ENCODE measurements around the gene NFYB.

NFYB gene

DNA sequence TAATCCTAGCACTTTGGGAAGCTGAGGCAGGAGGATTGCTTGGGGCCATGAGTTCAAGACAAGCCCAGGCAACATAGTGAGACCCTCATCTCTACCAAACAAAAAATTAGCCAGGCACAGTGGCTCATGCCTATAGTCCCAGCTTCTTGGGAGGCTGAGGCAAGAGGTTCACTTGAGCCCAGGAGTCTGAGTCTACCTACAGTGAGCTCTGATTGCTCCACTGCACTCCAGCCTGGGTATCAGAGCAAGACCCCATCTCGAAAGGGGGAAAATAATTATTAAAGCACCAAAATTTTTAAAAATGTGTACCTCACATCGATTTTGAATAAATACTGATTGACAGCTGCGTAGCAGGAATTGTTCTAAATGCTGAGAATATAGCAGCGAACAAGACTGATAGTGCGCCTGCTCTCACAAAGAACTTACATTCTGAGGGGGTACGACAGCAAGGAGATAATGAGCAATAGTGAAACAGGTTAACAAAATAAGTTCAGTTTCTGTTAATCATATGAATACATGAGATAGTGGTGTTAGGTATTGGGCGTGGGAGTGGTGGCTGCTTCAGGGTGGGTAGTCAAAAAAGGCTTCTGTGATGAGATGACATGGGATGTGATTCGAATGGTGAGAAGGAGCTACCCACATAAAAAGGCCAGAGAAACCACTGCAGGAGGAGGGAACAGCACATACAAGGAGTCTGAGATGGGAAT is 54.1 kb downstream of the NFYB start:
- no peaks in the 10 kb centered on the region for H3K4me1 ChIP-seq (ENCODE audit: control insufficient read depth, insufficient read depth, low read length)
- H3K4me3 ChIP-seq (ENCODE audit: low read depth, low read length) = no peak overlapping the region
- no peaks in the 10 kb centered on the region for H3K9me3 ChIP-seq (ENCODE audit: control insufficient read depth, insufficient read depth, low read depth, low read length)
- no peak overlapping the region for H3K27ac ChIP-seq (ENCODE audit: low read depth, low read length)
- no peak overlapping the region for H3K9ac ChIP-seq (ENCODE audit: low read length)
- H3K27me3 ChIP-seq (ENCODE audit: control insufficient read depth, insufficient read depth, low read length) = no peaks in the 10 kb centered on the region
- H3K36me3 ChIP-seq (ENCODE audit: control insufficient read depth, insufficient read depth, low read length) = no peaks in the 10 kb centered on the region

- Histone ChIP-seq H3K36me3 (ENCODE audit: control insufficient read depth, insufficient read depth, low read length) (no peaks in the 10 kb centered on the region), H3K9ac (ENCODE audit: low read length) (no peak overlapping the region), H3K4me1 (ENCODE audit: control insufficient read depth, insufficient read depth, low read length) (no peaks in the 10 kb centered on the region), H3K4me3 (ENCODE audit: low read depth, low read length) (no peak overlapping the region), H3K9me3 (ENCODE audit: control insufficient read depth, insufficient read depth, low read depth, low read length) (no peaks in the 10 kb centered on the region), H3K27me3 (ENCODE audit: control insufficient read depth, insufficient read depth, low read length) (no peaks in the 10 kb centered on the region), H3K27ac (ENCODE audit: low read depth, low read length) (no peak overlapping the region)
Observed at GRCh38 chr12:104080764-104081163, 57.2 kb downstream of the NFYB start.

DNA sequence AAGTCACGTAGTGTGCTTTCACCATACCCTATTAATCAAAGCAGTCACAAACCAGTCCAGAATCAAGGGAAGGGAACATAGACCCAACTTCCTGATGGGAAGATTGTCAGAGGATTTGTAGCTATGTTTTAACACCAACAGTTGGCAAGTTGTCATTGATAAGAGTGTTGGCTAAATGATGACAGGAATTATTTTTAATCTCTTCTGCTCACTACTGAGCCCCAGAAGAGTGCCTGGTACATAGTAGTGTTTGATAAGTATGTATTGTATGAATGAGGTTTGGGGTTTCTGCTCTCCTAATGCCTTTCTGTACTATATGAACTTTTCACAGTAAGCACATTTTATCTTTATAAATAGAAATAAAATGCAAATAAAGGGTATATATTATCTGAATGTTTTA is 59.0 kb downstream of the NFYB start:
- H3K9me3 ChIP-seq (ENCODE audit: control insufficient read depth, insufficient read depth, low read depth, low read length) = no peaks in the 10 kb centered on the region
- H3K27me3 ChIP-seq (ENCODE audit: control insufficient read depth, insufficient read depth, low read length) = no peaks in the 10 kb centered on the region
- H3K9ac ChIP-seq (ENCODE audit: low read length) = no peak overlapping the region
- no peaks in the 10 kb centered on the region for H3K4me1 ChIP-seq (ENCODE audit: control insufficient read depth, insufficient read depth, low read length)
- no peaks in the 10 kb centered on the region for H3K36me3 ChIP-seq (ENCODE audit: control insufficient read depth, insufficient read depth, low read length)
- no peak overlapping the region for H3K27ac ChIP-seq (ENCODE audit: low read depth, low read length)
- H3K4me3 ChIP-seq (ENCODE audit: low read depth, low read length) = no peak overlapping the region

- Histone ChIP-seq H3K4me3 (ENCODE audit: low read depth, low read length) (no peak overlapping the region), H3K27ac (ENCODE audit: low read depth, low read length) (no peak overlapping the region), H3K27me3 (ENCODE audit: control insufficient read depth, insufficient read depth, low read length) (no peaks in the 10 kb centered on the region), H3K4me1 (ENCODE audit: control insufficient read depth, insufficient read depth, low read length) (no peaks in the 10 kb centered on the region), H3K9ac (ENCODE audit: low read length) (no peak overlapping the region), H3K9me3 (ENCODE audit: control insufficient read depth, insufficient read depth, low read depth, low read length) (no peaks in the 10 kb centered on the region), H3K36me3 (ENCODE audit: control insufficient read depth, insufficient read depth, low read length) (no peaks in the 10 kb centered on the region)
Observed at GRCh38 chr12:104073699-104074098, 64.3 kb downstream of the NFYB start.

GRCh38 chr12:104072099-104072498 is 65.9 kb downstream of the NFYB start:
- H3K27me3 ChIP-seq (ENCODE audit: control insufficient read depth, insufficient read depth, low read length) = no peaks in the 10 kb centered on the region
- no peak overlapping the region for H3K27ac ChIP-seq (ENCODE audit: low read depth, low read length)
- H3K36me3 ChIP-seq (ENCODE audit: control insufficient read depth, insufficient read depth, low read length) = no peaks in the 10 kb centered on the region
- H3K4me1 ChIP-seq (ENCODE audit: control insufficient read depth, insufficient read depth, low read length) = no peaks in the 10 kb centered on the region
- no peaks in the 10 kb centered on the region for H3K9me3 ChIP-seq (ENCODE audit: control insufficient read depth, insufficient read depth, low read depth, low read length)
- no peak overlapping the region for H3K4me3 ChIP-seq (ENCODE audit: low read depth, low read length)
- no peak overlapping the region for H3K9ac ChIP-seq (ENCODE audit: low read length)
